IPS-NIHi7 (cell line): ENCODE data around the gene ALPL.

Experiments used
- DNase-seq: peaks from one replicate; pipeline ENCODE4 v3.0.0; 2012; ENCODE audit warnings: mixed read lengths; ENCODE audit errors: extremely low spot score

The ALPL gene

GRCh38 chr1:21598904-21599303, 89.7 kb downstream of the ALPL start:
- DNase-seq = no peak

GRCh38 chr1:21599402-21599801, 90.2 kb downstream of the ALPL start:
- DNase-seq = no peak

GRCh38 chr1:21601278-21602048, 92.2 kb downstream of the ALPL start:
- DNase-seq = no peak

- no peak for DNase-seq
These were observed 94.2 kb downstream of the ALPL start for GRCh38 chr1:21603177-21604138.

- no peak for DNase-seq
These were observed 95.2 kb downstream of the ALPL start for GRCh38 chr1:21604208-21604957.

- no peak for DNase-seq
These were observed 95.9 kb downstream of the ALPL start for GRCh38 chr1:21605012-21605715.

- DNase-seq = no peak
These were observed 96.9 kb downstream of the ALPL start for GRCh38 chr1:21605964-21606705.

GRCh38 chr1:21607549-21608529, 98.6 kb downstream of the ALPL start:
- DNase-seq = peak; percentile 100

GRCh38 chr1:21608798-21609197, 99.6 kb downstream of the ALPL start:
- no peak for DNase-seq

- no peak for DNase-seq
These were observed 100.8 kb downstream of the ALPL start for GRCh38 chr1:21610027-21610426.

GRCh38 chr1:21610989-21611785, 102.0 kb downstream of the ALPL start:
- DNase-seq = no peak

GRCh38 chr1:21612057-21612456, 102.8 kb downstream of the ALPL start:
- no peak for DNase-seq

GRCh38 chr1:21613072-21613867, 104.0 kb downstream of the ALPL start:
- no peak for DNase-seq

GRCh38 chr1:21614419-21615115, 105.3 kb downstream of the ALPL start:
- DNase-seq = no peak

- DNase-seq = no peak
These were observed 107.1 kb downstream of the ALPL start for GRCh38 chr1:21616372-21616771.

- DNase-seq = no peak
These were observed 108.0 kb downstream of the ALPL start for GRCh38 chr1:21617126-21617738.

- DNase-seq = no peak
These were observed 108.8 kb downstream of the ALPL start for GRCh38 chr1:21618059-21618458.
